Measurements from ENCODE around the gene ANXA1. TPM values are rescaled to one million over a fixed set of nuclear protein-coding genes. Genes with fewer than 3 reads are reported as not detected.
"Not testable (repeated sequence)": the region's sequence is repeated elsewhere in the genome, so short reads cannot be mapped to it uniquely, and the experiment has no call there.

Gene ANXA1
- total RNA-seq, 1 donor from 2014 or later, result 1,561 TPM

DNA sequence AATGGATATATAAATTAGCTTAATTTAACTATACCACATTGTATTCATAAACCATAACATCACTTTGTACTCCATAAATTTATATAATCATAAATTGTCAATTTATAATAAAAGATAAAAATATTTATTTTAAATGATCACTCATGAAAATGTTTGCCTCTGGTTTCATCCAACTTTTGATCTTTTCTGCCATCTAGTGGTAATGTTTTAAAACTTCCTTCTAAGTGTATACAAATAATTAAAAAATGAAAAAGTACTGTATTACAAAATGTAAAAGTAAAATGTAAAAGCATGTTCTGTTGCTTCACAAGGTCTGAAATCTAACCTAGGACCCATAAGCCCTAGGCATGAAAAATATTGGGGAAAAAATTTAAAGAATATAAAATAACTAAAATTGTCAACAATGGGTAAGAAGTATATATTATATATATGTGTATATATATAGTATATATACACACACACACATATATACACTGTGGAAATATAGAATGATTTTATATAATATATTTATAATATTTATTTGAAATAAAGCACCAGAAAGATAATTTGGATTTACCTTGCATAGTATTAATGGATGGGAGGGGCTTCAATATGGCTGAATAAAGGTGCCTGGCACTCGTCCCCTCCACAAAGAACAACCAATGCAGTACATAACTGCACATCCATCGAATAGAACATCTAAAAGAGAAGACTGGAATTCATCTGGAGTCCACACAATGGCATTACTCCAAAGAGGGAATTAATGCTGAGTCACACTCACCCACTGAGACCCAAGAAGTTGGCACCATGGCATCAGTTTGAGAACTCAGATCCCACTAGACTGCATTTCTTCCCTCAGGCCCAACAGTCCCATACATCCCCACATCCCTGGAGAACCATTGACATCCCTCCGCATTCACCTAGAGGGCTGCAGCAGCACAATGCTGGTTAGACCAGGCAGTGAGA, 32.5 kb downstream of the ANXA1 start:
- Histone ChIP-seq H3K27me3 (ENCODE audit: control insufficient read depth, insufficient read depth, low read length) (no peaks in the 10 kb centered on the region), H3K4me3 (ENCODE audit: low read depth, low read length) (no peak overlapping the region), H3K36me3 (ENCODE audit: control insufficient read depth, insufficient read depth, low read length) (no peaks in the 10 kb centered on the region)
- TF ChIP-seq CTCF (IDR thresholded peaks at IDR 0.05; ENCODE audit: insufficient read depth, low read length, severe bottlenecking), result no peak
- FAIRE-seq (no peak), DNase-seq (ENCODE audit: low read depth) (peak; percentile 63)

GRCh38 chr9:73191109-73191508, 39.4 kb downstream of the ANXA1 start:
- H3K4me3 ChIP-seq (ENCODE audit: low read depth, low read length); FAIRE-seq; DNase-seq (ENCODE audit: low read depth); H3K36me3 ChIP-seq (ENCODE audit: control insufficient read depth, insufficient read depth, low read length); H3K27me3 ChIP-seq (ENCODE audit: control insufficient read depth, insufficient read depth, low read length): not testable (repeated sequence)

DNA sequence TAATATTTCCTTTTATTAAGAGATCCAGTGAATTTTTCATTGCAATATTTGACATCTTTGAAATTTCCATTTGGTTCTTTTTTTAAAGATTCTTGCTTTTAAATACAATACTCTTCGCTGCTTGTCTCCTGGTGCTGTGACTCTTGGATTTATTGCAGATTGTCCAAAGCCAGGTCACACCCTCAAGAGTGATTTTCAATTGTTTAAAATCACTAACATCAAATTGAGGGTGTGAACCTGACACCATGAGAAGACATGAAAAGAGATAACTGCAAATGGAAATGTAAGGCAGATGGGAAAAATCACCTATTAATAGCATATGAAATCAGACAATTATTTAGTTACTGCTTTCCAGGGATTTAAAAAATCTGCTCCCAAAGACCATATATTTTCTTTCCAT, 42.6 kb downstream of the ANXA1 start:
- no peak for FAIRE-seq

DNA sequence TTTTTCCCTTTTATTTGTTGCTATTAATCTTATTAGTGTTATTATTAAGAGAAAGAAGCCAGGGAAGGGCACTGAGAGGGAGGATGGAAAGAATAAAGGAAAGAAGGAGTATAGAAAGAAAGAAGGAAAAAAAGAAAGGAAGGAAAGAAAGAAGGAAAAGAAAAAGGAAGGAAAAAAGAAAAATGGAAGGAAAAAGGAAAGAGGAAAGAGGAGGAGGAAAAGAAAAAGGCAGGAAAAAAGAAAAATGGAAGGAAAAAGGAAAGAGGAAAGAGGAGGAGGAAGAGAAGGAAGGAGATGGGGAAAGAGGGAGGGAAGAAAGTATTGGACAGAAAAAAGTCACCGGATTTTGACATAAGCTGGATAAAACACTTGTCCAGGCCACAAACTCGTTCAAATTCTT, 47.8 kb downstream of the ANXA1 start:
- FAIRE-seq (no peak), DNase-seq (ENCODE audit: low read depth) (no peak)
- Histone ChIP-seq H3K27me3 (ENCODE audit: control insufficient read depth, insufficient read depth, low read length) (no peaks in the 10 kb centered on the region), H3K36me3 (ENCODE audit: control insufficient read depth, insufficient read depth, low read length) (no peaks in the 10 kb centered on the region), H3K4me3 (ENCODE audit: low read depth, low read length) (no peak overlapping the region)
- no peak for TF ChIP-seq CTCF (IDR thresholded peaks at IDR 0.05; ENCODE audit: insufficient read depth, low read length, severe bottlenecking)

More for the DNA sequence above, 42.6 kb downstream of the ANXA1 start:
- H3K36me3 ChIP-seq (ENCODE audit: control insufficient read depth, insufficient read depth, low read length), result no peaks in the 10 kb centered on the region
- no peak for TF ChIP-seq CTCF (IDR thresholded peaks at IDR 0.05; ENCODE audit: insufficient read depth, low read length, severe bottlenecking)
- no peak for DNase-seq (ENCODE audit: low read depth)
- no peak overlapping the region for H3K4me3 ChIP-seq (ENCODE audit: low read depth, low read length)
- H3K27me3 ChIP-seq (ENCODE audit: control insufficient read depth, insufficient read depth, low read length), result no peaks in the 10 kb centered on the region

DNA sequence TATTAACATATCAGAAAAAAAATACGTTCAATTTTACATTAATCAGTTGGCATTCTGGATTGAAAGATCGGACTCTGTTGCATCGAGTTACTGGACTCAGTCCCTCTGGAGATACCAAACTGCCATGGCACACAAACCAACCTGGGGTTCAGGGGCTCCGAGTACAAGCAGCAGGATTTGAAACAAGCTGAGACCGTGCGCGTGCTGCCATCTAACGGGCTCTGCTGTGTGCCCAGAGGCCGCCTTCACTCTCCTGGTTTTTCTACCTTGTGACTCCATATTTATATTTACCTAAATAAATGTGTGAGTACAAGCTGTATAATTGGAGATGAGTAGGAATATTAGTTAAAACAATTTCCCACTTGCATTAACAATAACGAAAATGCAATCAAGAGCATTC, 48.2 kb downstream of the ANXA1 start:
- Histone ChIP-seq H3K4me3 (ENCODE audit: low read depth, low read length) (no peak overlapping the region), H3K36me3 (ENCODE audit: control insufficient read depth, insufficient read depth, low read length) (no peaks in the 10 kb centered on the region), H3K27me3 (ENCODE audit: control insufficient read depth, insufficient read depth, low read length) (no peaks in the 10 kb centered on the region)
- FAIRE-seq (no peak), DNase-seq (ENCODE audit: low read depth) (peak; percentile 15)
- peak; percentile 53 for TF ChIP-seq CTCF (IDR thresholded peaks at IDR 0.05; ENCODE audit: insufficient read depth, low read length, severe bottlenecking)

DNA sequence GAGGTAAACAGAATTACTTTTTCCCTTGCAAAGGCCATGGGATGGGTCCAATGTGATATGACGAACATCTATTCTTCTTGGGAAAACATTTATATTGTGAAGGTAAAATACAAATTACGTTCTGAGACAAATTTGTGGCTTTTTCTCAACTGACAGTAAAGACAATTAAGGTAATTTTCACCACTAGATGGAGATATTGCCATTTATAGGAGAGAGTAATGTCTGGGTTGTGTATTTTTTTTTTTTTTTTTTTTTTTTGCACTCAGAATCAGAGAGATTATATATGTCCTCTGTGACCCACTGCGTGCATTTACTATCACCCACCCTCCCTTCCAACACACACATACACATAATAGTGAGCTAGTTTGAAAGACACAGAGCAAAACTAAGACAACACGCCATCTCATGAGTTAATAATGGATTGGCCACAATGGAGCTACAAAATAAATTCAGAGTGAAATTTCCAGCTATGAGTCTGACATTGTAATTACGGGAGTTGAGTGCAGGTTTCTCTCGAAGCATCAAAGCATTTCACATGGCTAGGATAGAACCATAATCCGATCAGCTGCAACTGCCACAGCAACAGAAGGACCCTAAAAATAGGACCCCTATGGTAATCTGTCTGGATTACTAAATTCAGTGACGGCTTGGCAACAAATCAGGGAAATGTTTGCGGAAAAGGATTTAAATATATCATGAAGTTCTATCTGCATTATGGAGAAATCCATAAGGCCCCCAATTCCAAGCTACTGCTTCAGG, 49.2 kb downstream of the ANXA1 start:
- H3K27me3 ChIP-seq (ENCODE audit: control insufficient read depth, insufficient read depth, low read length), result no peaks in the 10 kb centered on the region
- peak; percentile 49 for DNase-seq (ENCODE audit: low read depth)
- H3K4me3 ChIP-seq (ENCODE audit: low read depth, low read length), result no peak overlapping the region
- peak; percentile 30 for TF ChIP-seq CTCF (IDR thresholded peaks at IDR 0.05; ENCODE audit: insufficient read depth, low read length, severe bottlenecking)
- FAIRE-seq, result no peak
- H3K36me3 ChIP-seq (ENCODE audit: control insufficient read depth, insufficient read depth, low read length), result no peaks in the 10 kb centered on the region
